GM19238 (cell line): ENCODE results near the gene PKN1.

Experiments
- DNase-seq: peaks from one replicate; pipeline ENCODE4 v3.0.0; 2011; ENCODE audit warnings: low spot score; ENCODE audit not compliant: insufficient read length

PKN1 gene

DNA sequence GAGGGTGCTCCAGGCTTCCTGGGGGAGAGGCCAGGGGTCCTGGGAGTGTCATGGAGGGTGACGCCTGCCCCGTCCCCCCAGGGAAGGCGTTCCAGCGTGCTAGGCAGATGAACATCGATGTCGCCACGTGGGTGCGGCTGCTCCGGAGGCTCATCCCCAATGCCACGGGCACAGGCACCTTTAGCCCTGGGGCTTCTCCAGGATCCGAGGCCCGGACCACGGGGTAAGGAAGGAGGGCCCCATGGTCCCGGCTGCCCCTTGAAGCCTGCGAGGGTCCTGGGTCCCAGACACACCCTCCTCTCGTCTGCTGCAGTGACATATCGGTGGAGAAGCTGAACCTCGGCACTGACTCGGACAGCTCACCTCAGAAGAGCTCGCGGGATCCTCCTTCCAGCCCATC lies 30.6 kb downstream of the PKN1 start:
- no peak for DNase-seq

DNA sequence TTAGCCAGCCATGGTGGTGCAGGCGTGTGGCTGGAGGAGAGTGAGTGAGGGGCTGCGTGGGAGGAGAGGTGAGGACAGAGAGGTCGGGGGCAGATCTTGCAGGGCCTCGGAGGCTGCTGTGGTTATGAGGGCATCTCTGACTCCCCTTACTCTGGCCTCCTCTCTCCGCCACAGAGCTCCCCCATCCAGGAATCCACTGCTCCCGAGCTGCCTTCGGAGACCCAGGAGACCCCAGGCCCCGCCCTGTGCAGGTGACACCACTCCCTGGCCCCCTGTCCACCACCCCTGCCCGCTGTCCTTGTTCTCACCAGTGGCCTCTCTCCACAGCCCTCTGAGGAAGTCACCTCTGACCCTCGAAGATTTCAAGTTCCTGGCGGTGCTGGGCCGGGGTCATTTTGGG lies 34.3 kb downstream of the PKN1 start:
- DNase-seq = no peak

DNA sequence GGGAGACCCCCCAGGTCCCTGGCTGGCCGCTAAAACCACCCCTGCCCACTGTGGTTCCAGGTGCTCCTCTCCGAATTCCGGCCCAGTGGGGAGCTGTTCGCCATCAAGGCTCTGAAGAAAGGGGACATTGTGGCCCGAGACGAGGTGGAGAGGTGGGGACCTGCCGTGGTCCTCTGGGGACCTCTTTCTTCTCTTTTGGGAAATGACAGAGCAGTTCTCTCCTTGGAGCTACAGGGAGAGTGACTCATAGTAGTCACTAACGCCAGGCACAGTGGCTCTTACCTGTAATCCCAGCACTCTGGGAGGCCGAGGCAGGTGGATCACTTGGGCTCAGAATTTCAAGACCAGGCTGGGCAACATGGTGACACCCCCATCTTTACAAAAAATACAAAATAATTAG lies 34.7 kb downstream of the PKN1 start:
- DNase-seq = no peak

DNA sequence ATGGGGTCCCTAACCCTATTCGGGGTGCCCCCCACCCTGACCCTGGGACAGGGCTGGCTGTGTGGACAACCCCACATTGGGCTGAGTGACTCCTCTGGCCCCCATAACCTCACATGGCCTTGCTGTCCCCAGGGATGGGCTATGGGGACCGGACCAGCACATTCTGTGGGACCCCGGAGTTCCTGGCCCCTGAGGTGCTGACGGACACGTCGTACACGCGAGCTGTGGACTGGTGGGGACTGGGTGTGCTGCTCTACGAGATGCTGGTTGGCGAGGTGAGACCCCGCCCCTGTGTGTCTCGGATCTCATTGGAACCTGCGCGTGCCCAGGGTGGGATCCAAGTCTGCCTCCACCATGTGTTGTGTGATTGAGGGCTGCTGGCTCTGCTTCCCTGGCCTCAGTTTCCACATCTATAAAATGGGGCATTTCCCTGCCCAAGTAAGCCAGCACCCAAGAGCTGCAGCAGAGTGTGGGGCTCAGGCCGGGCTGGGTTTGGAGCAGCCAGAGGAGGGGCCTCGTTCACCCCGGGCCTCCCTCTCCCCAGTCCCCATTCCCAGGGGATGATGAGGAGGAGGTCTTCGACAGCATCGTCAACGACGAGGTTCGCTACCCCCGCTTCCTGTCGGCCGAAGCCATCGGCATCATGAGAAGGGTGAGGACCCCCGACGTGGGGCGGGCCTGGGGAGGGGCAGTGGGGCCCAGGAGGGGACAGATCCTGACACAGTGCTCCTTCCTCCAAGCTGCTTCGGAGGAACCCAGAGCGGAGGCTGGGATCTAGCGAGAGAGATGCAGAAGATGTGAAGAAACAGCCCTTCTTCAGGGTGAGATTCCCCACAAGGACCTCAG lies 37.1 kb downstream of the PKN1 start:
- no peak for DNase-seq

DNA sequence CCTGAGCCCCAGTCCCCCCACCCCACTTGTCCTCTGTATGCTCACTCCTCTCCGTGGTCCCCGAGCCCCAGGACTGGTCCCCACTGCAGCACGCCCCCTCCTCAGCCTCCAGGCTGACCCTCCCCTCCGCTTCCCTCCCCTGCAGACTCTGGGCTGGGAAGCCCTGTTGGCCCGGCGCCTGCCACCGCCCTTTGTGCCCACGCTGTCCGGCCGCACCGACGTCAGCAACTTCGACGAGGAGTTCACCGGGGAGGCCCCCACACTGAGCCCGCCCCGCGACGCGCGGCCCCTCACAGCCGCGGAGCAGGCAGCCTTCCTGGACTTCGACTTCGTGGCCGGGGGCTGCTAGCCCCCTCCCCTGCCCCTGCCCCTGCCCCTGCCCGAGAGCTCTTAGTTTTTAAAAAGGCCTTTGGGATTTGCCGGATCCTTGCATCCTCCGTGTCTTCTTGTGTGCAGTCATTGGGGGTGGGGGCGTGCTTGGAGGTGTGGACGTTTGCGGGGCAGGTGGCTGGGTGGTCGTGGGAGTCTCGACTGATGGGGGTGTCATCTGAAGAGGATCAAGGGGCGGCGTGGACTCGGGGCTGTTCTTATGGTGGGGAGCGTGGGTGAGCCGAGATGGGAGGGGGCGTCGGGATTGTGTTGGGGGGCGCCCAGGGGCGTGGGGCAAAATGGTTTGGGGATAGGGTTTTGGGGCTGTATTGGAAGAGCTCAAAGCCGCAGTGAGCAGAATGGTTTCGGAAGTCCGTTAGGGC lies 38.5 kb downstream of the PKN1 start:
- DNase-seq = peak; percentile 13

DNA sequence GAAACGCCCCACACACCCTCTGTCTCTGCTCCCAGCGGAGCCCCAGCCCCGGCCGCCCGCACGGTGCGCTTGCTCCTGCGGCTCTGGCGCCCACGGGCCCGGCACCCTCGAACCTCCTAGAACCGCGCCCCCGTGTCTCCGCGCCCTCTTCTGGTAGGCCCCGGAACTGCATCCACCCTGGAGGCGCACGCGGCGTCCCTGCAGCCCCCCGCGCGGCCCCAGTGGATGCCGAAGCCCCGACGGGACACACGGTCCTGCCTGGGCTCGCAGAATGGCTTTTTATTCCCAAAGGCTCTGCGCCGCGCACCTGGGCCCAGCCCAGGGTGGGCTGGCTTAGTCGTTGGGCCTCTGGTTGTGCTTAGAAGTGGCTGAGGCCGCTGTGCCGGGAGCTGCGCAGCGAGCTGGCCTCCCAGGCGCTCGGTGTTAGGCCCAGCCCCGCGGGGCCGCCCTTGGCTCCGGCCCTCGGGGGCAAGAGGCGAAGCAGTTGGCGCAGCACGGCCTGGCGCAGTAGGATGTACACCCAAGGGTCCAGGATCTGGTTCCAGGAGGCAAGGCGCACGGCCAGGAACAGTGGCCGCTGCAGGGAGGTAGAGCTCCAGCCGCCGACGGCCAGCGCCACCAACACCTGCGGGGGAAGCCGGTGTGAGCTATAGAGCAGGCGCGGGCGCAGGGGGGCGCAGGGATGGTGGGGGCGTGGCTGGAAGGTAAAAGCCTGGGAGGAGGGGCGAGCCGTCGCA lies 39.3 kb downstream of the PKN1 start:
- DNase-seq = peak; percentile 92

DNA sequence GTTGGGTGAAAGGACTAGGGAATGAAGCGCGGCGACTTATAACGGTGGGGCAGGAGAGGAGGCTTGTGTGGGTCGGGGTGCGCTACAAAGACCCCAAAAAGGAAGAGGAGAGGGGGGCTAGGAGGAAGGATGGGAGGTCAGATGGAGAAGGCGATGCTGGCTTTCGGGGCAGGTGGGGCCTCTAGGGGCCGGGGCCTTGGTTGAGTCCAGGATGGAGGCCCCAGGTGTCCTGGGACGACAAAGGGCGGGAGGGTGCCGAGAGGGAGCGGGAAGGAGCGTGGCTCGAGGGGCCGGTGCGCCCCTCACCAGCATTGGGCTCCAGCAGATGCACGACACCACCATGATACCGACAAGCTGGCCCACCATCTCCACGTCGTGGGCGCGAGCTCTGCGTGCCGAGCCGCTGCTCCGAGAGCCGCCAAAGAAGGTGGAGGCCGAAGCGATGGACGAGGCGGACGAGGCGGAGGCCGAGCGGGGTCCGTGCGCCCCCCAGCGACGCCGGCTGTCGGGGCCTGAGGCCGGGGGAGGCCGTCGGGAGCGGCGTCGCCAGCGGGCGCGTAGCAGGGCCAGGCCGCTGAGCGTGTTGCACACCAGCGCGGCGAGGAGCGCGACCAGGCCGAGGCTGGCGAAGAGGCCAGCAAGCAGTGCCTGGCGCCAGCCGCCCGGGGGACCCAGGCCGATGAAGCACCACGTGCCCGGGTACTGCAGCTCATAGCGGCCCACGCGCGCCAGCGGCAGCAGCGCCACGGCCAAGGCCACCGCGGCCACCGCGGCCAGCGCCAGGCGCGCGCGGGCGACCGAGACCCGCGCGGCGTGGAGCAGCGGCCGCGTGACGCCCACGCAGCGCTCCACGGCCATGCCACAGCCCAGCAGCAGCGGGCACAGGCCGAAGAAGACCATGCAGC lies 40.2 kb downstream of the PKN1 start:
- no peak for DNase-seq

DNA sequence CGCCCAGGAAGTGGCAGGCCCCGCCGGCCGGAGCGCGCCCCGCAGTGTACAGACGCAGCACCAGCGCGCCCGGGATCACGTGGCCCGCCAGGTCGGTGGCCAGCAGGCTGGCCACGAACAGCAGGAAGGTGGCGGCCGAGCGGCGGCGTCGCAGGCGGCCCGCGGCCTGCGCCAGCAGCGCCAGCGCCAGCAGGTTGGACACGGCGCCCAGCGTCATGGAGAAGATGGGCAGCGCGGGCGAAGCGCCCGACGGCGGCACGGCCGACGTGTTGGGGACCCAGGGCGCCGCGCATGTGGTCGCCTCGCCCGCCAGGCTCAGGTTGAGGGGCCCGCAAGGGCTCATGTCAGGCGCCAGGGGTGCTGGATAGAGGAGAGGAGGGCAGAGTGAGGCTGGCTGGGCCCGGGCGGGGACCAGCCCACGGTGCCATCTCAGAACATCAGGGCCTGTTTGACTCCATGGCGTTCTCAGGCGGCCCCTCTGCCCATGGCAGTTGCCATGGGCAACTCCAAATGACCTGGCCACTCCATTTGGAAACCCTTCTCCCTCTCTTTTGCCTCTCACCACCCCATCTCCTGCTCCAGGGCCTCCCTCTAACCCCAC lies 41.0 kb downstream of the PKN1 start:
- peak; percentile 4 for DNase-seq

DNA sequence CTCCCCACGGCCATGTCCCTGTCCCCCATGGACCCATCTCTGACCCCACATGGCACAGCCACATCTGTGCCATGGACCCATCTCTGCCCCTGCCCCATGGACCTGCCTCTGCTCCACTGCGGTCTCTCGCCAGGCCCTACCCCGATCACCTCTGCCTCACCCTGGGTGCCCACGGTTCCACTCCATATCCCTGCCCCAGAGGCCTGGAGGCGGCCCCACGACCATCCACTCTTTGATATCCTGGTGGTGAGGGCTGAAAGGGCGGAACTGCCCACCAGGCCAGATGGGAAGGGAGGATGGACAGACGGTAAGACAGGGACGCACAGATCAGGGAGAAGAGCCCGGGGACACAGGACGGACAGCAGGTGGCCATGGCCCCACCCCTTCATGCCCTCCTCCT lies 41.7 kb downstream of the PKN1 start:
- no peak for DNase-seq

DNA sequence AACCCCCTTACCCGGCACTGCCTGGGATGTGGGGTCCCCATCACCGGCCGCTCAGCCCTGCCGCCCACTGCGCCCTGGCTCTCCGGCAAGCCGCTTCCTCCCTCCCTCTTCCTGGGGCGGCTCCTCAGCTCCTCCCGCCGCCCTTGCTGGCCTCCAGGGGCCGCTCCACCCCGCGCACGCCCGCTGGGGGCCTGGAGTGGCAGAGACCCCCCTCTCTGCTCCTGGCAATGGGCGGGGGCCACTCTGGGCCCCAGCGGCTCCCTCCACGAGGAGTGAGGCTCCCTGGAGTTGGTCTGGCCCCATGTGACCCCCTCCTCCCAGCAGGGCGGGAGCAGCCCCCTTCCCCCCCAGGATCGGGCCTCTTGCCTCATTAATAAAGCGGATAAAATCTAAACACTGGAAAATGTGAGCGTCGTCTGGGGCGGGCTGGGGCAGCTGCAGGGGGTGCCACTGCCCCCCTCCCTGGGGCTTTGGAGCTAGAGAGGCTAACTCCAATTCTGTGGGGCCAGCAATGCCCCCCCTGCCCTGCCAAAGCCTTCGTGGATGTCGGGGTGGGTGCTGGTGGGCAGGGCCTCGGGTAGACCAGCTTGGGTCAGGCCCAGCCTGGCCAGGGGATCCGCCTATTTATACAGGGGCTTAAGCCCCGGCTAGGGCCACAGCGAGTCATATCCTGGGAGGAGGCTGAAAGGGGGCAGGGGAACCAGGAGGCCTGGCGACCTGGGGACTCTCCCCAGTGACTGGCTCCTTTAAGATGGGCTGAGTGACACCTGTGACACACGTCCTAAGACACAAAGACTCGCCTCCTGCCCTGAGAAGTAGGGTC lies 42.4 kb downstream of the PKN1 start, which contains the start of gene PTGER1:
Gene PTGER1 (minus strand): TSS at position 104 of the 823 bp plus-strand sequence. CDS start 1,034 bp downstream, outside the sequence.
- no peak for DNase-seq

DNA sequence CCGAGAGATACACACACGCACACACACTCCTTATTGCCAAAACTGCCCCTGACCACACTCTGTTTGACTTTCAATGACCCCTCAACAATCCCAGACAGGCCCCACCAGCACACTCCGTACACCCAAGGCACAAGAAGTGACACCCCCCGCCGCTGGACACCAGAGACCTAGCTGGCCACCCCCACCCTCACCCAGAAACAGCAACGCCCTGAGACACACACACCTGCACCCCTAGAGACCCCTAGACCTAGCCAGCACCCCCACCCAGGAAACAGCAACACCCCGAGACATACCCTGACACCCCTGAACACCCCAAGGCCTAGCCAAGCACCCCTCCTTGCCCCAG lies 43.2 kb downstream of the PKN1 start:
- DNase-seq = peak; percentile 5

DNA sequence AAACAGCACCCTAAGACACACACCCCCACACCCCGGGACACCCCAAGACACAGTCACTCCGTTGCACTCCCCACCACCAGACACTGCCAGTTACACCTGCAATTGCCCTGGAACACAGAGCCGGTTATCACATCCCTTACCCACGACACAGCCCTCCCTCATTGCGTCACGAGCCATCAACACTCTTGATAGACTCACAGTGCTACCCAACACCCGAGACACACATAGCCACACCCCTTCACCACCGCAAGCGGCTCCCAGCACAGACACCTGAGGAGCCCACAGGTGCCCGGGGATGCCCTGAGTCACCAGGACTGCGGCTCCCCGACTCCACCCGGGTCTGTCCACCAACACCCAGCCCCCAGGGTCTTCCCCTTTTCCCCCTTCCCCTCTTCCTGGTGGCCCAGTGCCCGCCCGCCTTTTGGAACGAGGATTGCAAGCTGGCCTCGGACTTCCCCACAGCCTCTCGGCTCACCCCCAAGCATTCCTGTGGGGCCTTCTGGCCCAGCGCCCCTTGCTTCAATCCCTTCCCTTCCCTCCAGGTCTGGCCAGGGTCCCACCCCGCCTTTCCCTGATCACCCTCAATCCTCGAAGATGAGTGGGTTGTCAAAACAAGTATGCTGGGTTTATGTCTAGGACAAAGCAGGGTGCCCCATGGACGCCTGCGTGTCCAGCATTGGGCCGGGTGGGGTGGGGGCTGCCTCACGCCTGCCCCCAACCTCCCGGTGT lies 43.7 kb downstream of the PKN1 start:
- DNase-seq = no peak

DNA sequence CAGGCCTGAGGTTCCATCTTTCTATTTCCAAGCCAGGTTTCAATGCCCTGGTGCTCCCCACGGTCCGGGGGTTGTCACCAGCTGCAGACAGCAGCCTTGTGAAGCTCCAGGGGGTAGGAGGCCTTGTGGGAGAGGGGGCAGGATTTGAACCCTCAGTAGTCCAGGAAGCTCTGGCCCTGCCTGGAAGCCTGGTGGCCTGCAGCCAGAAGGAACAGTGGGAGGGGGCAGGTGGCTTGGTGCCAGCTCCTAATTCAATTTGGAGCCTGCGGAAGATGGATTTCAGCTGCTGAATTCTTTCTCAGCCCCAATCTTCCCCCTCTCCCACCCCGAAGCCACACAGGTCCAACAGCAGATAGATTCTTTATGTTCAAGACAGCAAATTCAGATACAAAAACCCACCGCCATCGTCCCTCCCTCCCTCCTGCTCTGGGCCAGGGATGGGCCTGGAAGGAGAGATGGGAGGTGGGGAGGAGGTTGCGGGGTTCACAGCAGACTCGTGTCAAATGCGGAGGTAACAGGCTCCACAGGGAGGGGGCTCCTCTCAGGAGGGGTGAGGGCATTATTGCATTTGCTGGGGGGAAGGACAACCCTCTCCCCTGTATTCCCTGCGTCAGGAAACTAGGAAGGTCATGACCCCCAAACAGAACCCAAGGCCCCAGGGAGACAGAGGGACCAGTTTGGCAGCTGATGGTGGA lies 44.5 kb downstream of the PKN1 start:
- no peak for DNase-seq

DNA sequence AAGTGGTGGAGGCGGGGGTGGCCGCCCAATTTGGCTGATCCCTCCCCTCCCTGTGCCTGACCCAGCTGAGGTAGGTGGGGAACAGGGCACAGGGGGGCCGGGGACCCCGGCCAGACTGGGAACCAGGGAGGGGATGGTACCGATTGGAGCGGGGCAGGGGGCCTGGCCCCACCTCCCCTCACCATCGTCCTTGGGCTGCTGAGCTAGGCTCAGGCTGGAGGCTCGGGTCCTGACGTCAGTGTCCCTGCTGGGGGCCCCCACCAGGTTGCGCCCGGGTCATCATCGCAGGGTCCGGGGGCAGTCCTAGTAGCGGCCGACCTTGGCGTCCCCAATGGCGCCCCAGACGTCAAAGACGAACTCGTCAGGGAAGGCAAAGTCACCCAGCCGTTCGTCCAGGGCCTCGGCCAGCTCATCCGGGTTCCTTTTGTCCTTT lies 45.0 kb downstream of the PKN1 start:
- no peak for DNase-seq

DNA sequence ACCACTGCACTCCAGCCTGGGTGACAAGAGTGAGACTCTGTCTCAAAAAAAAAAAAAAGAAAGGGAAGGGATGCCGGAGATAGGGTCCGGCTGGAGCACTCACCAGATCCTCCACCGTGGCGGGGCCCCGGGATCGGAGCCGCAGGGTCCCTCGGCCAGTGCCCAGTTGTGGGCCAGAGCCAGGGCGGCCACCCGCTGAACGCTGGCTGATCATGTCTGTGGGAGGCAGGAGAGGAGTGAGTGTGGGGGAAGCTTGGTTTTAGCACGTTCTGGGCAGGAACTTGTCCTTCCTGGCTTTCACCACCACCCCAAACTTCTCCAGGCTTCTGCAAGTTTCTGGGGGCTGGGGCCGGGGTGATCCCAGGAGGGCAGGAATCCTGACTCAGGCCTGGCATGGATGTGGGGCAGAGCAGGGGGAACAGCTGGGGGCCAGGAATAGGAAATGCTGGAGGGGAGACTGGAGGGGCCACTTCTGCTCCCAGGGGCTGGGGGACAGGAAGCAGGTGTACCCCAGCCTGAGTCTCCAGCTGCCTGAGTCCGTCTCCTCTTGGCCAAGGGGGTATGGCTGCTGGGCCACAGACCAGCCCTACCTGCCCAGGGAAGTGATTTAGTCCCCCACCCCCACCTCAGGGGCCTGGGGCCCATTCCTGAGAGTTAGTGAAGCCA lies 46.3 kb downstream of the PKN1 start:
- DNase-seq = no peak

DNA sequence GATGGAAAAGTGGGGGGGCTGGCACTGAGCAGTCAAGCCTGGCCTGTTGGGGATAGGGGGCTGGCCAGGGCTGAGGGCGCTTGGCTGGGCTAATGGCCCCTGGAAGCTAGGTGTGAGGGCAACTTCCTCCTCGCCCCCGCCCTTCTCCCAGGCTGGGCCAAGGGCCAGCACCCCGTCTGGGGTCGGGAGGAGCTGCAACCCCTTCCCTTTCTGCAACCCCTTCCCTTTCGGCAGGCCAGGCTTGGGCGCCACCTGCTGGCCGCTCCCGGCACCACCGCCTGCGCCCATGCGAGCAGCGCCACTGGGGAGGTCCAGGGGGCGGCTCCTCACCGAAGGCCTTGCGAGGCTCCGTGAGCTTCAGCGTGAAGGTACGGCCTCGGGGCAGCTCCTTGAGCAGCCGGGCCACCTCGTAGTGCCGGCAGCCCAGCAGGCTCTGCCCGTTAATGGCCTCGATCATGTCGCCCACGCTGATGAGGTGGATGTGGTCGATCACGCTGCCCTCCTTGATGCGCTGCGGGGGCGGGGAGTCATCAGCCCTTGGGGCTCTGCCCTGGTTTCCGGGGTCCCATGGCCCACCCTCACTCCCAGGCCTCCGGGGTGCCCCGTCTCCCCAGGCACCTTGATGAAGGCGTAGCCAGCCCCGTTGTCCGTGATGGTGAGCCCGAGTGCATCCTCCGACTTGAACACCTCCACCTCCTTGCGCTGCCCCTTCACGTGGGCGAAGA lies 47.0 kb downstream of the PKN1 start:
- peak; percentile 83 for DNase-seq

DNA sequence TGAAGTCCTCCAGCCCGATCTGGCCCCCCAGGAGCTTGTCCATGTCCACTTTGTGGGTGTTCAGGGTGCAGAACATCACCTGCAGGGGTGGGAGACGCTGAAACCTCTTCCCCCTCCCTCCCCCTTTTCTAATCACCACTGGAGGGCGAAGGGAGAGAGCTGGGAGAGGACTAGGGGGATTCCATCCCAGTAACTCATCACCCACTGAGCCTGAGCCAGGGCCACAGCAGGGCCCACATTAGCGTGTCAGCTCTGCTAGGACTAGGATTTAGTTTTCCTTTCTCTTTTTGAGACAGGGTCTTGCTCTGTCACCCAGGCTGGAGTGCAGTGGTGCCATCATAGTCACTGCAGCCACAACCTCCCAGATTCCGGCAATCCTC lies 47.6 kb downstream of the PKN1 start:
- DNase-seq = no peak
